Renal cortical epithelial cell (primary cell): ENCODE measurements around the gene CTNNA3. TPM values are rescaled to one million over a fixed set of nuclear protein-coding genes. Genes with fewer than 3 reads are reported as not detected.
A peak's percentile ranks its signal among the peaks of the same experiment; 100 is the strongest.

ENCODE experiments used
- DNase-seq: peaks from one replicate; pipeline ENCODE4 v3.0.0-alpha.2; 2011; ENCODE audit warnings: low read depth
- total RNA-seq: library from RNA; depleted of rRNA; stranded (reverse); fragments of >200 nt; gene quantifications from 2 replicates; pipeline ENCODE4 v1.2.3, GENCODE V29; 2014

The CTNNA3 gene
- total RNA-seq, 1 donor from 2014 or later: under 0.01 TPM

- peak; percentile 77 for DNase-seq
These were observed 581.0 kb downstream of the CTNNA3 start for GRCh38 chr10:67114945-67115344.

- DNase-seq: no peak
These were observed 583.2 kb downstream of the CTNNA3 start for GRCh38 chr10:67112765-67113164.

GRCh38 chr10:67110286-67110685 is 585.7 kb downstream of the CTNNA3 start:
- DNase-seq: no peak

- DNase-seq: no peak
These were observed 588.3 kb downstream of the CTNNA3 start for GRCh38 chr10:67107670-67108069.

GRCh38 chr10:67100951-67101350 is 595.0 kb downstream of the CTNNA3 start:
- DNase-seq: no peak

- peak; percentile 34 for DNase-seq
These were observed 597.5 kb downstream of the CTNNA3 start for GRCh38 chr10:67098461-67098860.

GRCh38 chr10:67095531-67095930 is 600.5 kb downstream of the CTNNA3 start:
- DNase-seq: no peak

GRCh38 chr10:67088036-67088435 is 608.0 kb downstream of the CTNNA3 start:
- DNase-seq: peak; percentile 14

GRCh38 chr10:67087135-67087425 is 608.9 kb downstream of the CTNNA3 start:
- no peak for DNase-seq

- DNase-seq: no peak
These were observed 609.5 kb downstream of the CTNNA3 start for GRCh38 chr10:67086327-67087134.

- DNase-seq: no peak
These were observed 616.9 kb downstream of the CTNNA3 start for GRCh38 chr10:67079126-67079525.

GRCh38 chr10:67077376-67077775 is 618.6 kb downstream of the CTNNA3 start:
- DNase-seq: peak; percentile 9

GRCh38 chr10:67076144-67076543 is 619.9 kb downstream of the CTNNA3 start:
- DNase-seq: no peak

GRCh38 chr10:67075491-67075971 is 620.5 kb downstream of the CTNNA3 start:
- DNase-seq: peak; percentile 27

- no peak for DNase-seq
These were observed 623.3 kb downstream of the CTNNA3 start for GRCh38 chr10:67072654-67073053.

- no peak for DNase-seq
These were observed 645.6 kb downstream of the CTNNA3 start for GRCh38 chr10:67050415-67050814.

- no peak for DNase-seq
These were observed 646.0 kb downstream of the CTNNA3 start for GRCh38 chr10:67049988-67050387.

GRCh38 chr10:67046507-67046906 is 649.5 kb downstream of the CTNNA3 start:
- DNase-seq: no peak

GRCh38 chr10:67045404-67045803 is 650.6 kb downstream of the CTNNA3 start:
- no peak for DNase-seq

- DNase-seq: no peak
These were observed 653.0 kb downstream of the CTNNA3 start for GRCh38 chr10:67043041-67043440.

GRCh38 chr10:67036808-67037207 is 659.2 kb downstream of the CTNNA3 start:
- peak; percentile 2 for DNase-seq

- DNase-seq: peak; percentile 60
These were observed 662.1 kb downstream of the CTNNA3 start for GRCh38 chr10:67033878-67034277.

GRCh38 chr10:67022099-67022498 is 673.9 kb downstream of the CTNNA3 start:
- no peak for DNase-seq

- no peak for DNase-seq
These were observed 678.8 kb downstream of the CTNNA3 start for GRCh38 chr10:67017218-67017617.
